K562 (cell line): ENCODE measurements around the gene COQ4. TPM values are rescaled to one million over a fixed set of nuclear protein-coding genes. Genes with fewer than 3 reads are reported as not detected.

Experiments
- ARID1B ChIP-seq: fragments of 450-650 bp; IDR thresholded peaks from 2 replicates; pipeline ENCODE4 v1.6.1; 2016; ENCODE audit warnings: antibody characterized with exemption, mild to moderate bottlenecking, inconsistent platforms
- CBFA2T2 ChIP-seq: fragments of 450-650 bp; conservative IDR thresholded peaks from 2 replicates; pipeline ENCODE4 v1.6.1; 2017; ENCODE audit warnings: mild to moderate bottlenecking
- CBFA2T3 ChIP-seq: fragments of 450-650 bp; IDR thresholded peaks from 2 replicates; pipeline ENCODE4 v1.6.1; 2017
- CBX8 ChIP-seq: fragments of 200-600 bp; sonication (generic); IDR thresholded peaks from 2 replicates; pipeline ENCODE4 v1.6.1; 2012; ENCODE audit warnings: borderline replicate concordance, mixed run types, low read depth, mild to moderate bottlenecking, moderate library complexity, mixed read lengths, low read length, control low read depth, inconsistent platforms; ENCODE audit not compliant: poor library complexity, severe bottlenecking; ENCODE audit errors: extremely low read depth
- ETS2 ChIP-seq: IDR thresholded peaks from 2 replicates; pipeline ENCODE4 v1.6.1; 2016; ENCODE audit warnings: borderline replicate concordance, missing genetic modification characterization, mild to moderate bottlenecking, moderate library complexity, missing compliant biosample characterization; ENCODE audit not compliant: poor library complexity, severe bottlenecking
- HDAC3 ChIP-seq: fragments of 450-650 bp; IDR thresholded peaks from 2 replicates; pipeline ENCODE4 v1.6.1; 2018; ENCODE audit warnings: borderline replicate concordance, mild to moderate bottlenecking, moderate library complexity; ENCODE audit not compliant: partially characterized antibody
- MAFK ChIP-seq: IDR thresholded peaks from 2 replicates; pipeline ENCODE4 v1.6.1; 2011; ENCODE audit warnings: low read length, improper control_type of control experiment
- SMARCE1 ChIP-seq: fragments of 450-650 bp; IDR thresholded peaks from 2 replicates; pipeline ENCODE4 v1.7.1; 2016; ENCODE audit warnings: mild to moderate bottlenecking
- SRSF3 ChIP-seq: fragments of 200-400 bp; formaldehyde crosslinking; IDR thresholded peaks from 2 replicates; pipeline ENCODE4 v1.6.1; 2016; ENCODE audit warnings: mild to moderate bottlenecking, low read length, moderate library complexity; ENCODE audit not compliant: insufficient read depth
- YBX1 ChIP-seq: fragments of 450-650 bp; IDR thresholded peaks from 2 replicates; pipeline ENCODE4 v1.7.1; 2016; ENCODE audit warnings: mild to moderate bottlenecking
- ZNF23 ChIP-seq: fragments of 250-450 bp; sonication (Bioruptor Pico); IDR thresholded peaks from 2 replicates; pipeline ENCODE4 v1.4.0; 2020; ENCODE audit warnings: mild to moderate bottlenecking
- ZNF77 ChIP-seq: fragments of 250-450 bp; sonication (Bioruptor Pico); IDR thresholded peaks from 2 replicates; pipeline ENCODE4 v1.5.0; 2020
- polyA plus RNA-seq, 8 experiments: library from polyadenylated mRNA; depleted of rRNA in 4 of 8; stranded (reverse) in 5 of 8; unstranded in 3 of 8; fragments of >200 nt; fragmentation: Nextera tagmentation in 2 of 8; fragmentation: Illumina TruSeq in 1 of 8; extraction: Ambion mirVana in 2 of 8; extraction: Trizol in 1 of 8; gene quantifications; 2 replicates each; pipeline versions ENCODE4 v1.2.1 to v1.2.3, GENCODE V29; 2011 to 2014; ENCODE audit warnings: inconsistent platforms in 1 of 8, missing spikeins in 1 of 8
- total RNA-seq, 7 experiments: library from RNA; depleted of rRNA in 6 of 7; stranded (reverse); fragments of >200 nt in 6 of 7; fragmentation: Illumina TruSeq in 2 of 7; extraction: Trizol in 2 of 7; gene quantifications; 2 replicates each; pipeline versions ENCODE4 v1.2.1 to v1.2.3, GENCODE V29; 2011 to 2021; ENCODE audit warnings: low replicate concordance in 1 of 7
- TF ChIP-seq, protein P1 (sequence below): fragments of 450-650 bp; formaldehyde crosslinking; IDR thresholded peaks from 2 replicates; pipeline ENCODE4 v1.4.0; 2020; ENCODE audit warnings: mild to moderate bottlenecking, moderate library complexity
- TF ChIP-seq, protein P2 (sequence below): fragments of 450-650 bp; IDR thresholded peaks from 2 replicates; pipeline ENCODE4 v1.6.1; 2016; ENCODE audit warnings: borderline replicate concordance
- TF ChIP-seq, protein P3 (sequence below): fragments of 450-650 bp; IDR thresholded peaks from 2 replicates; pipeline ENCODE4 v1.6.1; 2016
- TF ChIP-seq, protein P4 (sequence below): sonication (generic); formaldehyde crosslinking; IDR thresholded peaks from 2 replicates; pipeline ENCODE4 v1.8.1; 2022; ENCODE audit warnings: missing genetic modification reagents
- TF ChIP-seq, protein P5 (sequence below): sonication (generic); formaldehyde crosslinking; IDR thresholded peaks from 2 replicates; pipeline ENCODE4 v1.8.0; 2023; ENCODE audit warnings: mild to moderate bottlenecking, missing genetic modification reagents
- TF ChIP-seq, protein P6 (sequence below), 2 experiments: fragments of 150-350 bp in 1 of 2; IDR thresholded peaks; 2 replicates each; pipeline ENCODE4 v1.6.1; 2012 to 2016; ENCODE audit warnings: low read depth in 2 of 2, low read length in 2 of 2, mild to moderate bottlenecking in 1 of 2, moderate library complexity in 1 of 2

COQ4 gene
- total and polyA plus RNA-seq, 9 of the 15 experiments (the other 6 are each of a cell fraction or from before 2014, with no cell fraction given): 9.1 to 135 (median 67.2) TPM

DNA sequence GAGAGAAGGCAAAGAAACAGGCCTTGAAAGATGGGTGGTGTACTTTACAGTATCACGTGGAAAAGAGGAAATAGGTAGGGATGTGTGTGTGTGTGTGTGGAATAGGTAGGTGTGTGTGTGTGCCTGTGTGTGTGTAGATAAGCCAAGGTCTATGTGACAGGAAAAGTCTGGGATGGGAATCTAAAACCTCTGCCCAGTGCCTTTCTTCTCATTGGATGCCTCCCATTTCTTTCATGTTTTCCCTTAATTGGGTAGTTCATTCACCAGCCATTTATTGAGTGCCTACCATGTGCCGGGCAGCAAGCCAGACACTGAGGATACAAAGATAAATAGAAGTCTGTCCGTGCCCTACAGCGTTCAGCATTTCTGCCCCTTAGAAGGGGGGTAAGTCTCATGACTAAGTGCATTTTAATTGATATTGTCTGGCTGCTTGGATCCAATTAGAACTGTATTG is 49.6 kb downstream of the COQ4 start (continued):
- TF ChIP-seq, protein P1, sequence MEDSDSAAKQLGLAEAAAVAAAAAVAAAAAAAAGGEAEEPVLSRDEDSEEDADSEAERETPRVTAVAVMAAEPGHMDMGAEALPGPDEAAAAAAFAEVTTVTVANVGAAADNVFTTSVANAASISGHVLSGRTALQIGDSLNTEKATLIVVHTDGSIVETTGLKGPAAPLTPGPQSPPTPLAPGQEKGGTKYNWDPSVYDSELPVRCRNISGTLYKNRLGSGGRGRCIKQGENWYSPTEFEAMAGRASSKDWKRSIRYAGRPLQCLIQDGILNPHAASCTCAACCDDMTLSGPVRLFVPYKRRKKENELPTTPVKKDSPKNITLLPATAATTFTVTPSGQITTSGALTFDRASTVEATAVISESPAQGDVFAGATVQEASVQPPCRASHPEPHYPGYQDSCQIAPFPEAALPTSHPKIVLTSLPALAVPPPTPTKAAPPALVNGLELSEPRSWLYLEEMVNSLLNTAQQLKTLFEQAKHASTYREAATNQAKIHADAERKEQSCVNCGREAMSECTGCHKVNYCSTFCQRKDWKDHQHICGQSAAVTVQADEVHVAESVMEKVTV: no peak
- no peak for TF ChIP-seq SMARCE1
- peak; percentile 36 for TF ChIP-seq ARID1B
- TF ChIP-seq, protein P2, sequence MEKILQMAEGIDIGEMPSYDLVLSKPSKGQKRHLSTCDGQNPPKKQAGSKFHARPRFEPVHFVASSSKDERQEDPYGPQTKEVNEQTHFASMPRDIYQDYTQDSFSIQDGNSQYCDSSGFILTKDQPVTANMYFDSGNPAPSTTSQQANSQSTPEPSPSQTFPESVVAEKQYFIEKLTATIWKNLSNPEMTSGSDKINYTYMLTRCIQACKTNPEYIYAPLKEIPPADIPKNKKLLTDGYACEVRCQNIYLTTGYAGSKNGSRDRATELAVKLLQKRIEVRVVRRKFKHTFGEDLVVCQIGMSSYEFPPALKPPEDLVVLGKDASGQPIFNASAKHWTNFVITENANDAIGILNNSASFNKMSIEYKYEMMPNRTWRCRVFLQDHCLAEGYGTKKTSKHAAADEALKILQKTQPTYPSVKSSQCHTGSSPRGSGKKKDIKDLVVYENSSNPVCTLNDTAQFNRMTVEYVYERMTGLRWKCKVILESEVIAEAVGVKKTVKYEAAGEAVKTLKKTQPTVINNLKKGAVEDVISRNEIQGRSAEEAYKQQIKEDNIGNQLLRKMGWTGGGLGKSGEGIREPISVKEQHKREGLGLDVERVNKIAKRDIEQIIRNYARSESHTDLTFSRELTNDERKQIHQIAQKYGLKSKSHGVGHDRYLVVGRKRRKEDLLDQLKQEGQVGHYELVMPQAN: no peak
- TF ChIP-seq, protein P3, sequence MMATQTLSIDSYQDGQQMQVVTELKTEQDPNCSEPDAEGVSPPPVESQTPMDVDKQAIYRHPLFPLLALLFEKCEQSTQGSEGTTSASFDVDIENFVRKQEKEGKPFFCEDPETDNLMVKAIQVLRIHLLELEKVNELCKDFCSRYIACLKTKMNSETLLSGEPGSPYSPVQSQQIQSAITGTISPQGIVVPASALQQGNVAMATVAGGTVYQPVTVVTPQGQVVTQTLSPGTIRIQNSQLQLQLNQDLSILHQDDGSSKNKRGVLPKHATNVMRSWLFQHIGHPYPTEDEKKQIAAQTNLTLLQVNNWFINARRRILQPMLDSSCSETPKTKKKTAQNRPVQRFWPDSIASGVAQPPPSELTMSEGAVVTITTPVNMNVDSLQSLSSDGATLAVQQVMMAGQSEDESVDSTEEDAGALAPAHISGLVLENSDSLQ: no peak
- TF ChIP-seq, protein P4, sequence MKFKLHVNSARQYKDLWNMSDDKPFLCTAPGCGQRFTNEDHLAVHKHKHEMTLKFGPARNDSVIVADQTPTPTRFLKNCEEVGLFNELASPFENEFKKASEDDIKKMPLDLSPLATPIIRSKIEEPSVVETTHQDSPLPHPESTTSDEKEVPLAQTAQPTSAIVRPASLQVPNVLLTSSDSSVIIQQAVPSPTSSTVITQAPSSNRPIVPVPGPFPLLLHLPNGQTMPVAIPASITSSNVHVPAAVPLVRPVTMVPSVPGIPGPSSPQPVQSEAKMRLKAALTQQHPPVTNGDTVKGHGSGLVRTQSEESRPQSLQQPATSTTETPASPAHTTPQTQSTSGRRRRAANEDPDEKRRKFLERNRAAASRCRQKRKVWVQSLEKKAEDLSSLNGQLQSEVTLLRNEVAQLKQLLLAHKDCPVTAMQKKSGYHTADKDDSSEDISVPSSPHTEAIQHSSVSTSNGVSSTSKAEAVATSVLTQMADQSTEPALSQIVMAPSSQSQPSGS (CRISPR knock-in tag): no peak
- no peak for TF ChIP-seq MAFK
- 0 out of 2 replicates have a peak, but pooled peaks have one; percentile 38 for TF ChIP-seq CBFA2T2
- TF ChIP-seq, protein P5, sequence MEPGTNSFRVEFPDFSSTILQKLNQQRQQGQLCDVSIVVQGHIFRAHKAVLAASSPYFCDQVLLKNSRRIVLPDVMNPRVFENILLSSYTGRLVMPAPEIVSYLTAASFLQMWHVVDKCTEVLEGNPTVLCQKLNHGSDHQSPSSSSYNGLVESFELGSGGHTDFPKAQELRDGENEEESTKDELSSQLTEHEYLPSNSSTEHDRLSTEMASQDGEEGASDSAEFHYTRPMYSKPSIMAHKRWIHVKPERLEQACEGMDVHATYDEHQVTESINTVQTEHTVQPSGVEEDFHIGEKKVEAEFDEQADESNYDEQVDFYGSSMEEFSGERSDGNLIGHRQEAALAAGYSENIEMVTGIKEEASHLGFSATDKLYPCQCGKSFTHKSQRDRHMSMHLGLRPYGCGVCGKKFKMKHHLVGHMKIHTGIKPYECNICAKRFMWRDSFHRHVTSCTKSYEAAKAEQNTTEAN (CRISPR knock-in tag): no peak
- TF ChIP-seq ZNF77: no peak
- no peak for TF ChIP-seq HDAC3
- TF ChIP-seq ETS2 (tag): no peak
- peak; percentile 55 for TF ChIP-seq CBFA2T3
- TF ChIP-seq YBX1: no peak
- no peak for TF ChIP-seq SRSF3
- TF ChIP-seq, protein P6, sequence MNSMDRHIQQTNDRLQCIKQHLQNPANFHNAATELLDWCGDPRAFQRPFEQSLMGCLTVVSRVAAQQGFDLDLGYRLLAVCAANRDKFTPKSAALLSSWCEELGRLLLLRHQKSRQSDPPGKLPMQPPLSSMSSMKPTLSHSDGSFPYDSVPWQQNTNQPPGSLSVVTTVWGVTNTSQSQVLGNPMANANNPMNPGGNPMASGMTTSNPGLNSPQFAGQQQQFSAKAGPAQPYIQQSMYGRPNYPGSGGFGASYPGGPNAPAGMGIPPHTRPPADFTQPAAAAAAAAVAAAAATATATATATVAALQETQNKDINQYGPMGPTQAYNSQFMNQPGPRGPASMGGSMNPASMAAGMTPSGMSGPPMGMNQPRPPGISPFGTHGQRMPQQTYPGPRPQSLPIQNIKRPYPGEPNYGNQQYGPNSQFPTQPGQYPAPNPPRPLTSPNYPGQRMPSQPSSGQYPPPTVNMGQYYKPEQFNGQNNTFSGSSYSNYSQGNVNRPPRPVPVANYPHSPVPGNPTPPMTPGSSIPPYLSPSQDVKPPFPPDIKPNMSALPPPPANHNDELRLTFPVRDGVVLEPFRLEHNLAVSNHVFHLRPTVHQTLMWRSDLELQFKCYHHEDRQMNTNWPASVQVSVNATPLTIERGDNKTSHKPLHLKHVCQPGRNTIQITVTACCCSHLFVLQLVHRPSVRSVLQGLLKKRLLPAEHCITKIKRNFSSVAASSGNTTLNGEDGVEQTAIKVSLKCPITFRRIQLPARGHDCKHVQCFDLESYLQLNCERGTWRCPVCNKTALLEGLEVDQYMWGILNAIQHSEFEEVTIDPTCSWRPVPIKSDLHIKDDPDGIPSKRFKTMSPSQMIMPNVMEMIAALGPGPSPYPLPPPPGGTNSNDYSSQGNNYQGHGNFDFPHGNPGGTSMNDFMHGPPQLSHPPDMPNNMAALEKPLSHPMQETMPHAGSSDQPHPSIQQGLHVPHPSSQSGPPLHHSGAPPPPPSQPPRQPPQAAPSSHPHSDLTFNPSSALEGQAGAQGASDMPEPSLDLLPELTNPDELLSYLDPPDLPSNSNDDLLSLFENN (IDR thresholded peaks at IDR 0.05; ENCODE audit: low read depth in 2 of 2, low read length in 2 of 2): no peak
- no peak for TF ChIP-seq CBX8
- no peak for TF ChIP-seq ZNF23 (CRISPR knock-in tag)
